Esophagus (tissue), 2 donors: ENCODE measurements around the gene PTCH2. TPM values are rescaled to one million over a fixed set of nuclear protein-coding genes. Genes with fewer than 3 reads are reported as not detected.
"Not testable (repeated sequence)": the region's sequence is repeated elsewhere in the genome, so short reads cannot be mapped to it uniquely, and the experiment has no call there.

ENCODE experiments used
- H3K27ac ChIP-seq, 2 donors: one replicate each; pipeline ENCODE4 v1.5.1; 2013; ENCODE audit warnings: low read depth in 2 of 2, mild to moderate bottlenecking in 2 of 2, inconsistent platforms in 1 of 2, low read length in 1 of 2, moderate library complexity in 1 of 2
- H3K27me3 ChIP-seq, 2 donors: one replicate each; pipeline ENCODE4 v1.6.1; 2013; ENCODE audit warnings: low read length in 2 of 2, control low read depth in 1 of 2, mild to moderate bottlenecking in 1 of 2; ENCODE audit not compliant: insufficient read depth in 2 of 2, control insufficient read depth in 1 of 2
- H3K36me3 ChIP-seq, 2 donors: one replicate each; pipeline ENCODE4 v1.6.1; 2013; ENCODE audit warnings: low read length in 1 of 2; ENCODE audit not compliant: control insufficient read depth in 2 of 2, insufficient read depth in 2 of 2
- H3K4me1 ChIP-seq, 2 donors: one replicate each; pipeline ENCODE4 v1.6.1; 2013; ENCODE audit warnings: low read length in 1 of 2; ENCODE audit not compliant: control insufficient read depth in 2 of 2, insufficient read depth in 2 of 2
- H3K4me3 ChIP-seq, 2 donors: one replicate each; pipeline ENCODE4 v1.5.1; 2013; ENCODE audit warnings: low read length in 2 of 2, mild to moderate bottlenecking in 2 of 2, low read depth in 1 of 2, moderate library complexity in 1 of 2
- H3K9me3 ChIP-seq, 2 donors: one replicate each; pipeline ENCODE4 v1.6.1; 2013; ENCODE audit warnings: mild to moderate bottlenecking in 2 of 2, low read depth in 1 of 2, low read length in 1 of 2, moderate library complexity in 1 of 2; ENCODE audit not compliant: control insufficient read depth in 2 of 2, insufficient read depth in 1 of 2
- WGBS, 2 donors: extraction: QIAGEN DNeasy Blood & Tissue Kit; methylation state at CpG; one replicate each; pipeline ENCODE4 v1.1.7; 2013; 5-methylcytosine and 5-hydroxymethylcytosine counted together
- polyA plus RNA-seq, 2 donors: library from polyadenylated mRNA; stranded (reverse); fragments of 200-250 nt; gene quantifications; one replicate each; pipeline ENCODE4 v1.2.3, GENCODE V29; 2013
- donor health status: healthy with polysubstance abuse.
- donor health status: Bipolar disorder and iron deficiency.

PTCH2 gene
- polyA plus RNA-seq, 2 donors, result 0.34 to 0.71 TPM

DNA sequence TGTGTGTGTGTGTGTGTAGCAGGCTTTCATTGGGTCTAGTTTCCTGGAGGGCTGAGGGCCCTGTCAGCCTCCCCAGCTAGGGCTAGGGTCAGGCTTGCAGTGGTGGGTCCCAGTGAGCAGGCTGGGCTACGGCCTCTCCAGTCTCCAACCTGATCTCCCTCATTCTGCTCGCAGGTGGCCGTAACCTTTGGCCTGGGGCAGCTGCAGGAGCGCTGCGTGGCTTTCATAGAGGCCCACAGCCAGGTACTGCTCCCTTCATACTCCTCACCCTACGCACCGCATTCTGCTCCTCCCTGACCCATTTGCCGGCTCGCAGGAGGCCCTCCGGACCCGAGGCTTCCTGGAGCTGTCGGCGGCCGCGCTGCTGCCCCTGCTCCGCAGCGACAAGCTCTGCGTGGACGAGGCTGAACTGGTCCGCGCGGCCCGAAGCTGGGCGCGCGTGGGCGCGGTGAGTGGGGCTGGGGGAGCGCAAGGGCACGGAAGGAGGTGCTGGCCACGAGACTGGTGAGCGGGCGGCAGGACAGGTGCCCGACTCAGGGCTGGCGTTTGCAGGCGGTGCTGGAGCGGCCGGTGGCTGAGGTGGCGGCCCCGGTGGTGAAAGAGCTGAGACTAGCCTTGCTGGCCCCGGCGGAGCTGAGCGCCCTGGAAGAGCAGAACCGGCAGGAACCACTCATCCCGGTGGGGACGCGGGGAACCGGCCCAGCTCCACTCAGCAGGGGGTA is 30.1 kb downstream of the PTCH2 start:
- Histone ChIP-seq H3K27ac (peak overlapping the region; percentile 81 to 88), H3K9me3 (no peaks in the 10 kb centered on the region), H3K4me3 (peak overlapping the region; percentile 5 to 49), H3K27me3 (no peaks in the 10 kb centered on the region), H3K4me1 (peaks cover 17 to 29% of the 10 kb centered on the region in 2 donors), H3K36me3 (peaks cover 0 to 10% of the 10 kb centered on the region in 2 donors)
- 57 to 72% methylated on average over 46 to 48 of the region's 48 CpGs for WGBS, 2 donors

DNA sequence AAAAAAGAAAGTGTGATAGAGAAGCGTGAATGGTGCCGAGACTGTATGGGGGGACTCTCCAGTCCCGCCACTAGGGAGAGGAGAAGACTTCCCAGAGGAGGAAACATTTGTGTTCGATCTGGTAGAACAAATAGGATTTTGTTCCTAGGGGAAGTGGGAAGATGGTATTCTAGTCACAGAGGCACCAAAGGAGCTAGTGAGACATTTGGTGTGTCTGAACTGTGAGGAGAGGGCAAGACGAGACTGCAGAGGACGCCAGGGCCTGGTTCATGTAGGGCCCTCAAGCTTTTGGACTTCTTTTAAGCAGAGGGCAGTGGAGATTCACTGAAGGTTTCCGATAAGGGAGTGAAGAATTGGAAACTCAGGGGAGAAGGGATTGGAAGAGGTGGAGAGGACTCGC is 31.8 kb downstream of the PTCH2 start:
- peaks cover 0 to 10% of the 10 kb centered on the region in 2 donors for H3K36me3 ChIP-seq
- H3K9me3 ChIP-seq, result no peaks in the 10 kb centered on the region
- no peaks in the 10 kb centered on the region for H3K27me3 ChIP-seq
- peaks cover 17 to 46% of the 10 kb centered on the region in 2 donors for H3K4me1 ChIP-seq
- no peak overlapping the region for H3K27ac ChIP-seq
- H3K4me3 ChIP-seq, result no peak overlapping the region
- 75 to 83% methylated on average over 8 of the region's 8 CpGs for WGBS, 2 donors

DNA sequence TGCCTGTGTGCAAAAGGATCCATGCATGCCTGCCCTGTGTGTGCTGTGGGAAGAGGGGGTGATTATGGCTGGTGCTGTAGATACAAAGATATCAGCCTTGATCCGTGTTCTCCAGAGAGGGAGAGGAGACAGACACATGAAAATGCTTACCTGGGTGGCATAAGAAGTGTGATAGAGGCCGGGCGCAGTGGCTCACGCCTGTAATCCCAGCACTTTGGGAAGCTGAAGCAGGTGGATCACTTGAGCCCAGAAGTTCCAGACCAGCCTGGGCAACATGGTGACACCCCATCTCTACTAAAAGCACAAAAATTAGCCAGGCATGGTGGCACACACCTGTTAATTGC is 32.3 kb downstream of the PTCH2 start:
- H3K4me1 ChIP-seq, result peaks cover 17 to 50% of the 10 kb centered on the region in 2 donors
- not testable (repeated sequence) for H3K4me3 ChIP-seq, H3K27me3 ChIP-seq, H3K9me3 ChIP-seq
- WGBS, 2 donors, result 82 to 90% methylated on average over 4 of the region's 4 CpGs
- H3K27ac ChIP-seq, result peak overlapping the region; percentile 99 to 100
- H3K36me3 ChIP-seq, result peaks cover 0 to 15% of the 10 kb centered on the region in 2 donors

DNA sequence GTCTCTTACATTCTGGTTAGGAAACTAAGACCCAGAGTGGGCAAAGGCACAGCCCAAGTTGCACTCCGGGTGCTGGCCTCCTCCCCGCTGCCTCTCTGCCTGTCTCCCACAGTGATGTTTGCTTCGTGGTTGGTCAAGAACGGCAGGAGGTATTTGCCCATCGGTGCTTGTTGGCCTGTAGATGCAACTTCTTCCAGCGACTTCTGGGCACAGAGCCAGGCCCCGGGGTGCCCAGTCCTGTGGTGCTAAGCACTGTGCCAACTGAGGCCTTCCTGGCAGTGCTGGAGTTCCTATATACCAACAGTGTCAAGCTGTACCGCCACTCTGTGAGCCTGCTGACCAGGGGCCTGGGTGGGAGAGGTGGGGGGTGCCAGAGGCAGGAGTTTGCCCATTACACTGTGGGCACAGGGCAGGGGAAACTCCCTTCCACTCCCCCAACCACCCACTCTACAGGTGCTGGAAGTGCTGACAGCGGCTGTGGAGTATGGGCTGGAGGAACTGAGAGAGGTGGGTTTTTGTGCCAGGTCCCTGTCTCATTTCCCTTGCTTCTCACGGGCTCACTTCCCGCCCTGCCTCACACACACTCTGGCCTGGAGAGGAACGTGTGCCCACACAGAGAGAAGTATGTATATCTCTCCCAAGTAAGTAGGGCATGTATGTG is 32.8 kb downstream of the PTCH2 start:
- H3K4me3 ChIP-seq, result no peak overlapping the region
- H3K36me3 ChIP-seq, result peaks cover 0 to 18% of the 10 kb centered on the region in 2 donors
- H3K9me3 ChIP-seq, result no peaks in the 10 kb centered on the region
- WGBS, 2 donors, result 28 to 42% methylated on average over 12 of the region's 12 CpGs
- peaks cover 17 to 50% of the 10 kb centered on the region in 2 donors for H3K4me1 ChIP-seq
- H3K27ac ChIP-seq, result peak overlapping the region; percentile 99 to 100
- no peaks in the 10 kb centered on the region for H3K27me3 ChIP-seq

DNA sequence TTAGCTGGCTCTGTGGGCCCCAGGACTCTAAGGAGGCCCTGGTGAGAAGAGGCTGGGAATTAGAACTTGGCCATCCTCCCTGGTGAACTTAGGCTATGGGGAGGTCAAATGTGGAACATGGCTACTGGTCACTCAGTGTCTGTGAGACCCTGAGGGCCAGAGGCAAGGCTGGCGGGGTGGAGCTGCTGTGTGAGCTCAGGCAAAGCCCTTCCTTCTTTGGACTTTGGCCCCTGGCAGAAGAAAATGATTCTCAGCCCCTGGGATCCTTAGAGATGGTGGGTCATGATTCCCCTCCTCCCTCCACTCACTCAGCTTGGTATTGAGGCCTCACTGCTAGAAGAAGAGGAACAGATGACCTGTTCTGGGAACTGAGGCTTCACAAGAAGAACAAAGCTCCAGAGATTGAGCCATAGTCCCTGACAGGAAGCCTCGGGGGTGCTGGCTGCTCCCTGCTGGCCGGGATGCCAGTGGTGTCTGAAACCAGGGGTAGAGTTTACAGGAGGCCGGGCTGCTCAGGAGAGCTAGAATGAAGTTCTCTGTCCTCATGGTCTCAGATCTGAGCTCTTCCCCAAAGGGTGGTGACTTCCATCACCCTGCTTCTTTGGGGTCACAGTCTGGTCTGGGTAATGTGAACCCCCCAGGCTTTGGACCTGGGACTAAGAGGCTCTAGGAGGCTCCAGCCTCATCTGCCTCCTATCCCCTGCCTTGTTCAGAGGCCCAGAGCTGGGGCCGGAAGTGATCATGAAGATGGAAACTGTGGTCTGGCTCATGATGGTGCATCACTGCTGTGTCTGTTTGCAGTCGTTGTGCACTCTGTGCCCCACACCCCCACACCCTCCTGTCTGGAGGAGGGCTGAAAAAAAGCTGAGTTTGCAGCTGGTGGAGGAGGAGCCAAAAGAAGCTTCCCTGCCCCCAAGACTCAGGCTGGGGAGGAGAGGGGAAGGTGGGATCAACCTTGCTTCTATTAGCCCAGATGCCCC is 33.8 kb downstream of the PTCH2 start:
- Histone ChIP-seq H3K9me3 (no peaks in the 10 kb centered on the region), H3K27me3 (no peaks in the 10 kb centered on the region), H3K4me1 (peaks cover 17 to 50% of the 10 kb centered on the region in 2 donors), H3K4me3 (no peak overlapping the region), H3K27ac (peak overlapping the region; percentile 99 to 100), H3K36me3 (peaks cover 2 to 24% of the 10 kb centered on the region in 2 donors)
- 38 to 43% methylated on average over 6 of the region's 6 CpGs for WGBS, 2 donors

DNA sequence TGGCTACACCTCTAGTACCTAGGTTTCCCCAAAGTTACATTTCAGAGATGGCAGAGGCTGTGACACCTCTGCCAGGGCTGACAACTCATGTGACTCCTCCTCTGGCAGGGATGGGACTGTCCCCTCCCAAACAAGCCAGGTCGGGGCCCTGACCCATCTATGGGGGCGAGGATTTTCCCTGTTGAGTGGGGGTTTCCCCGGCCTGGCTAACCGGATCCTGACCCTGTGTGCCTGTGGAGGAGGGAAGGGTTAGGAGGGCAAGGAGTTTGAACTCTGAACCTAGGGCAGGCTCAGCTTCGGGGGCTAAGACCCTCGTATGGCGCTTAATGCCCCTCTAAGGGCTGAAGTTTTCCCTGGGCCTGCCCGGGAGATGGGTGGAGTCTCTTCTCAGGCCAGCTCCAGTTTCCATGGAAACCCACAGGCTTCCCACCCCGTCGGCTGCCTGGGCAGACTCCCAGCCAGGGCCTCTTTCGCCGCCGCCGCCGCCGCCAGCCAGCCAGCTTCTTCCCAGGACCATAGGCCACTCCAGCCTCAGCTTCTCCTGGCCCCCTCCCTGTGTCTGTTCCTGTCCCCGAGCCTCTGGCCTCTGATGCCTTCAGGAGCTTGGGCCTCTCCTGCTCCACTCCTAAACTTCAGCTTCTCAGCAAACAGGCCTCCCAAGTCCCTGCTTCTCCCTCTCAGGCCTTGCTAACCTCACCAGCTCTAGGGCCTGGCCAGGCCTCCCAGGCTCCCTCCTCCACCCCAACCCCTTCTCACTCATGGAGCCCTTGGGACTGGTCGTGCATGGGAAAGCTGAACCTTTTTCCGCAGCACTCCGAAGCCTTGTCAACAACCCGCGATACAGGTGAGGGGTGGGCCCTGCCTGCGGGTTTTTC is 34.8 kb downstream of the PTCH2 start, which contains the start of gene BTBD19:
TSS of gene BTBD19 (plus strand) at position 461 of the 875 bp plus-strand sequence. CDS start at position 759, 298 bp downstream.
- WGBS, 2 donors, result 19 to 23% methylated on average over 21 to 23 of the region's 23 CpGs
- Histone ChIP-seq H3K9me3 (no peaks in the 10 kb centered on the region), H3K27ac (peak within 1 kb of the TSS; percentile 99 to 100), H3K4me1 (peaks cover 17 to 54% of the 10 kb centered on the region in 2 donors), H3K27me3 (no peaks in the 10 kb centered on the region), H3K36me3 (peaks cover 9 to 34% of the 10 kb centered on the region in 2 donors), H3K4me3 (peak within 1 kb of the TSS in 1 of 2 donors; percentile 4)

DNA sequence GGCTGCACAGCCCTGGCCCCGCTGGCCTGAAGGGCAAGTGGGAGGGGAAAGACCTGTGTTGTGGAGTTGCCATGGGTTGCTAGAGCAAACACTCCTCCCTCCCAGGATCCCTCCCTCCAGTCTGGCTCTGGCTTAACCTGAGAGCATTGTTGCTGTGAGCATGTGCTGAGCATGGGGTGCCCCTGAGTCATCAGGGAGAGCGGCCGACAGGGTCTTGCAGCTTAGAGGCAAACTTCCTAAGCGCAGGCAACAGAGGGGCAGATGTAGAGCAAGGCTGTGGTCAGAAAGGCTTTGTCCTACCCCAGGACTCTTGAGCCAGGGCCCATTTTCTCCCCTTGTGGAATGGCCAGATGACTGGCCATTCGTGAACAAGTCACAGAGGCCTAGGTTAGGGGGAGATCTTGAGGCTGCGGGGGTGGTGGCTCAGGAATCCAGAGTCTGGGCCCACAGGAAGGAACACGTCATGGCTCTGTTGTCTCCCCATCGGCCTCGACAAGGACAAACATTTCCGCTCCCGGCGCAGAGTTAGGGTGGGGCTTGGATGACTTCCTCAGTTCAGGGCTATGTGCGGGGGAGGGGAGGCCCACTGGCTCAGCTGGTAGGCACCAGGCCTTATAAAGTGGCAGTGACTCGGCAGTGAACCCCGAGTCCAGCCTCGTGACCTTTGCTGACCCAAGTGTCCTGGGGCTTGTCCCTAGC is 35.5 kb downstream of the PTCH2 start:
- Histone ChIP-seq H3K4me1 (peaks cover 17 to 50% of the 10 kb centered on the region in 2 donors), H3K27ac (peak overlapping the region; percentile 99 to 100), H3K4me3 (peak overlapping the region in 1 of 2 donors; percentile 4), H3K9me3 (no peaks in the 10 kb centered on the region), H3K27me3 (no peaks in the 10 kb centered on the region), H3K36me3 (peaks cover 12 to 38% of the 10 kb centered on the region in 2 donors)
- 1 to 3% methylated on average over 16 of the region's 16 CpGs for WGBS, 2 donors

DNA sequence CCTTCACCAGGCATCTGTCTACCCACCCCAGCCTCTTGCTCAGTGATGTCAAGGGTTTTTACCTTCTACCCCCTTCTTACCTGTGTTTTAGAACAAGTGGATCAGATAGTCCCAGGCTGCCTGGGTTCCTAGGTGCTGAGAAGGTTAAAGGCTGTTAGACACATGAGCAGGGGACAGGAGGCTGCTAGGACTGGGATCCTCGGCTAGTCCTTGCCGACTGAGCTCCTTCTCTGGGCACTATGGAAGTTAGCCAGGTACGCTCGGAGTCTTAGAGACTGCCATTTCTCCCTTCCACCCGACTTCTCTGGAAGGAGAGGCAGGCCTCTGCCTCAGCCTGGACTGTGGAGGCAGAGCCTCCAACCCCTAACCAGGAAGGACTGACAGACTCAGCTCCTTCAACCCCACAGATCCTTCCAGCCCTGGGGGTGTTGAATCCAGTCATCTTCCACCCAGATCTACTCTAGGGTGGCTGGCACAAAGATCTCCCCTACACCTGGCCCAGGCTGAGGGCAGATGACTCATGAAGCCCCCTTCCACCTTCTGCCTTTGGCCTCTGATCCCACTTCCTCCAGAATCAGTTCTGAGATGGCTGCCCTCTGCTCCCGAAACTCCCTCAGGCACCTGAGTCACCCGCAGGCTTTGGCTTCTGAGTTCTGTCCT is 36.2 kb downstream of the PTCH2 start, which contains the start of gene DYNLT4:
TSS of gene DYNLT4 (minus strand) at position 648 of the 660 bp plus-strand sequence. CDS start 683 bp downstream, outside the sequence.
- Histone ChIP-seq H3K36me3 (peaks cover 12 to 43% of the 10 kb centered on the region in 2 donors), H3K4me3 (peak within 1 kb of the TSS in 1 of 2 donors; percentile 5), H3K4me1 (peaks cover 17 to 51% of the 10 kb centered on the region in 2 donors), H3K27ac (peak within 1 kb of the TSS; percentile 99 to 100), H3K27me3 (no peaks in the 10 kb centered on the region), H3K9me3 (no peaks in the 10 kb centered on the region)
- WGBS, 2 donors, result 39 to 42% methylated on average over 7 of the region's 7 CpGs
